OCI-LY1 (cell line): Measurements from ENCODE around the gene ARHGAP25.

Experiments used
- CTCF ChIP-seq: fragments of 200-600 bp; sonication (generic), shearing (Covaris generic); IDR thresholded peaks from 2 replicates; pipeline ENCODE4 v1.5.1; 2017; ENCODE audit warnings: mild to moderate bottlenecking, antibody characterized with exemption, low read length, moderate library complexity, mixed read lengths
- EZH2 ChIP-seq: fragments of 200-600 bp; sonication (generic), shearing (Covaris generic); IDR thresholded peaks from 2 replicates; pipeline ENCODE4 v1.8.0; 2017; ENCODE audit warnings: borderline replicate concordance, mixed run types, mild to moderate bottlenecking, antibody characterized with exemption, low read length, moderate library complexity, mixed read lengths

- TF ChIP-seq EZH2, result no peak
- no peak for TF ChIP-seq CTCF
Measured at GRCh38 chr2:68796295-68796905, 61.8 kb downstream of the ARHGAP25 start.
